SJSA1 (cell line): ENCODE results near the gene ZSCAN20. TPM values are rescaled to one million over a fixed set of nuclear protein-coding genes. Genes with fewer than 3 reads are reported as not detected.

Experiments used
- DNase-seq, 2 experiments: peaks; one replicate each; pipeline ENCODE4 v3.0.0-alpha.2; 2015 to 2020; ENCODE audit warnings: low spot score in 2 of 2, low read depth in 1 of 2
- H3K27ac ChIP-seq: fragments of 250-450 bp; sonication (Bioruptor Pico); 2 replicates; pipeline ENCODE4 v1.5.1; 2020; ENCODE audit warnings: mild to moderate bottlenecking, moderate library complexity
- H3K27me3 ChIP-seq: fragments of 250-450 bp; sonication (Bioruptor Pico); replicated peaks from 2 replicates; pipeline ENCODE4 v1.5.1; 2020; ENCODE audit warnings: mild to moderate bottlenecking, moderate library complexity
- H3K36me3 ChIP-seq: fragments of 250-450 bp; sonication (Bioruptor Pico); 2 replicates; pipeline ENCODE4 v1.5.1; 2020; ENCODE audit warnings: mild to moderate bottlenecking
- H3K4me1 ChIP-seq: fragments of 250-450 bp; sonication (Bioruptor Pico); replicated peaks from 2 replicates; pipeline ENCODE4 v1.6.1; 2021; ENCODE audit warnings: mild to moderate bottlenecking
- H3K4me3 ChIP-seq: fragments of 250-450 bp; sonication (Bioruptor Pico); 2 replicates; pipeline ENCODE4 v1.5.1; 2020; ENCODE audit warnings: mild to moderate bottlenecking
- H3K9me3 ChIP-seq: fragments of 250-450 bp; sonication (Bioruptor Pico); replicated peaks from 2 replicates; pipeline ENCODE4 v1.5.1; 2020; ENCODE audit warnings: mild to moderate bottlenecking
- total RNA-seq: library from RNA; depleted of rRNA; stranded (reverse); fragments of >200 nt; shearing (Covaris generic); gene quantifications from 2 replicates; pipeline ENCODE4 v1.2.3, GENCODE V29; 2014

ZSCAN20 gene
- total RNA-seq, 1 experiment from 2014 or later = 5.3 TPM

DNA sequence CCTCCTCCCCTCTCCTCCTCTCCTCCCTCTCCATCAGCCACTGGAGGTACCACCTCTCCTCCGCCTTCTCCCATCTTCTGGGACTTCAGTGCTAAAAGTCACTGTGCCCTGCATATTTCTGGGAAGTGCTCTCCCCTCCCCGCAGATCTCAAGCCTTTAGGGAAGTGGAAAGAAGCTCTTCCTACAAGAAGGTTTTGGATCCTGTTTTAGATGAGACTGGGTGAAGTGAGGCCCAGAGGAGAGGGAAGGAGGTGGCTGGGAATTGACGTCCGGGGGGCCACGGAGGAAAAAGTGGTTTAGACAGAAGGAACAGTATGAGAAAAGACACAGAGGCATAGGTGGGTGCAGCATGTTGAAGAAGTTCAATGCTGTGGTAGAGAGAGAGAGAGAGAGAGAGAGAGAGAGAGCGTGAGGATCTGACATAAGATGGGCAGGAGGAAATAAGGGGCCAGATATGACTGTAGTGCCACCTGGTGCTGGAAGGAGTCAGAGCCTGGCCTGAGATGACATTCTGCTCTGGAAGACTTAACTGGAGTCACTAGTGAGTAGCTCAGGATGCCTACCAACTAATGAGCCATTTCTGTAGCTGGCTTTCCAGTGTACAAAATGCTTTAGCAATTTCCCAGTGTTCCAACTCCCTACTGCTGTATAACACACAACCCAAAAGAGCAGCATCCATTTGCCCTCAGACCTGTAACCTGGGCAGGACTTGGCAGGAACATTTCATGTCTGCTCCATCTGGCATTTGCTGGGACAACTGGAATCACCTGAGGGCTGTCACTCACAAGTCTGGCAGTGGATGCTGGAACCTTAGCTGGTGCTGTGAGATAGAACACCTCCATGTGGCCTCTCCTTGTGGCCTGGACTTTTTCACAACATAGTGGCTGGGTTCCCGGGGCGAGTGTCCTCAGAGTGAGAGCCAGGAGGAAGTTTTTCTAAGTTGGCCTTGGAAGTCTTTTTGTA lies 16.6 kb upstream of the ZSCAN20 start:
- DNase-seq = peak; percentile 68 to 70
- Histone ChIP-seq H3K36me3 (no peaks in the 10 kb centered on the region), H3K4me1 (peaks cover 31% of the 10 kb centered on the region), H3K27me3 (no peaks in the 10 kb centered on the region), H3K9me3 (no peaks in the 10 kb centered on the region), H3K27ac (no peak overlapping the region), H3K4me3 (no peak overlapping the region)

DNA sequence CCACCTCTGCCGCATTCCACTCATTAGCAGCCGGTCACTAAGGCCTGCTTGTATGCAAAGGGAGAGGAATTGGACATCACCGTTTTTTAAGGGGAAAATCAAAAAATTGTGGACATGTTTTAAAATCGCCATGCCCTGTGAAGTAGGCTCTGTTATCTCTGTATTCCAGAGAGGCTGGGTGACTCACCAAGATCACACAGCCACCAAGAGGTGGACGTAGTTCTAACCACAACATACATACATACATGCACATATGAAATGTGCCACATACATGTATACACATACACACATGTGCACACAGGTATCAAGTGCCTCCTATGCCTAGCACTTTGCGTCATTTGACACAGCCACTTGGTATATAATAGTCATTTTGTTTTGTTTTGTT lies 16.0 kb upstream of the ZSCAN20 start:
- no peaks in the 10 kb centered on the region for H3K36me3 ChIP-seq
- H3K9me3 ChIP-seq = no peaks in the 10 kb centered on the region
- H3K27me3 ChIP-seq = no peaks in the 10 kb centered on the region
- peaks cover 31% of the 10 kb centered on the region for H3K4me1 ChIP-seq
- no peak for DNase-seq
- no peak overlapping the region for H3K4me3 ChIP-seq
- H3K27ac ChIP-seq = no peak overlapping the region

DNA sequence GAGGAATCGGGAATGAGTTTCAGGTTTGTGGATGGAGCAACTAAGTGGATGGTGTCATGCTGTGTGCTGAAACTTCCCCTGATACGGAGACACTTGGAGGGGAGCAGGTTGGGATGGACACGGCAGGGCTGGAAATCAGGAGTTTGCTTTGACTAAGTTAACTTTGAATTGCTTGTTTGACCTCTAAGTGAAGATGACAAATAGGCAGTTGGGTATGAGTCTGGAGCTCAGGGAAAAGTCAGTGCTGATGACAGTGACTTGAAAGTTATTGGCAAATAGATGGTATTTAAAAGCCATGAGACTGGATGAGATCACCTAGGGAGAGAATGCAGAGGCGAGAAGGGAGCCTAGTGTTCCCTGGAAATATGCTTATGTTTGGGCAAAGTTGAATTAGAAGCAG lies 12.8 kb upstream of the ZSCAN20 start:
- H3K27me3 ChIP-seq = no peaks in the 10 kb centered on the region
- DNase-seq = no peak
- no peak overlapping the region for H3K4me3 ChIP-seq
- H3K27ac ChIP-seq = no peak overlapping the region
- H3K9me3 ChIP-seq = no peaks in the 10 kb centered on the region
- H3K4me1 ChIP-seq = peaks cover 25% of the 10 kb centered on the region
- no peaks in the 10 kb centered on the region for H3K36me3 ChIP-seq

DNA sequence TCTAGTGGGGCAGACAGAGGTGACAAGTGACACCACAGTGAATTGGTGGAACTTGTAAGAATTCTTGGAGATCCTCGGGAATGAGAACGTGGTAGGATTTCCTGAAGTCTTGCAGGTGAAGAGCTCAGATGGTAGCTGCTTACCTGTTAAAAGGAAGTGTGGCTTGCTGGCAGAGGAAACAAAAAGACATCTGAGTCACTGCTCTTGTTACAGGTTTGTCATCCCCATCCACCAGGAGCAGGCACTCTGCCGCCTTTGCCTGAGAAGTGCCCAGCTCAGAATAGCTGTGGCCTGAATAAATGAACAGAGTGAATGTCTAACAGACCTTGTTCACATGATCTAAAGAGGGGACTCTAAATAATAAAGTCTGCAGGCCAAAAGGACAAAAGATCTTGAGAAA lies 12.3 kb upstream of the ZSCAN20 start:
- Histone ChIP-seq H3K9me3 (no peaks in the 10 kb centered on the region), H3K27me3 (no peaks in the 10 kb centered on the region), H3K27ac (no peak overlapping the region), H3K4me3 (no peak overlapping the region), H3K36me3 (no peaks in the 10 kb centered on the region), H3K4me1 (peaks cover 21% of the 10 kb centered on the region)
- no peak for DNase-seq

DNA sequence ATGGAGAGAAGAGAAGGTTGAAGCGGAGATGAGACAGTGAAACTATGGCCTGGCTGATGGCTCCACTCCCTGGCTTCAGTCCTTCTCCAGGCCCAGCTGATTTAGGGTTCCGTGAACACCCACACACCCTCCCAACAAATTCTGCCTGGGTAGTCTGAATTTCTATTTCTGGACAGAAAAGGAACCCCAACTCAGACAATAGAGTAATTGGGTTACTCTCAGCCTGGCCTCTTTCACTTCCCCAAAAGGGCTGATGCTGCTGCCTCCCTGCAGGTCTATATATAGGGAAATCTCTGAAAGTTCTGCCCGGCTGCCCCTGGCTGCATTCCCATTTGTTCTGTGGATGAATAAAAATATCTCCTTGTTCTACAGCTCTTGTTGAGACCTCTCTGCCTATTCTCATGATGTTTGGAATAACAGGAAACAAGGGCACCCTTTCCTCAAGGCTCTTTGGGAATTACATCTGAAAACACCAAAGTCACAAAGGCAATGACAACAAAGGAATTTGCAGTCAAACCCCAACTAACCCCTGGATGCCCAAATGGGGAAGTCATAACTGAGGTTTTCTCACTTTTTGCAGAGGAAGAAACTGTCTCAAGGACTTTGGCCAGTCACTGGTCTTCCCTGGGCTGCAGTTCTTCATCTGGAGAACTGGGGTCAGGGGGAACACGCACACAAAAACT lies 11.4 kb upstream of the ZSCAN20 start:
- Histone ChIP-seq H3K36me3 (no peaks in the 10 kb centered on the region), H3K27ac (no peak overlapping the region), H3K4me1 (peaks cover 11% of the 10 kb centered on the region), H3K9me3 (no peaks in the 10 kb centered on the region), H3K4me3 (no peak overlapping the region), H3K27me3 (no peaks in the 10 kb centered on the region)
- DNase-seq = no peak

DNA sequence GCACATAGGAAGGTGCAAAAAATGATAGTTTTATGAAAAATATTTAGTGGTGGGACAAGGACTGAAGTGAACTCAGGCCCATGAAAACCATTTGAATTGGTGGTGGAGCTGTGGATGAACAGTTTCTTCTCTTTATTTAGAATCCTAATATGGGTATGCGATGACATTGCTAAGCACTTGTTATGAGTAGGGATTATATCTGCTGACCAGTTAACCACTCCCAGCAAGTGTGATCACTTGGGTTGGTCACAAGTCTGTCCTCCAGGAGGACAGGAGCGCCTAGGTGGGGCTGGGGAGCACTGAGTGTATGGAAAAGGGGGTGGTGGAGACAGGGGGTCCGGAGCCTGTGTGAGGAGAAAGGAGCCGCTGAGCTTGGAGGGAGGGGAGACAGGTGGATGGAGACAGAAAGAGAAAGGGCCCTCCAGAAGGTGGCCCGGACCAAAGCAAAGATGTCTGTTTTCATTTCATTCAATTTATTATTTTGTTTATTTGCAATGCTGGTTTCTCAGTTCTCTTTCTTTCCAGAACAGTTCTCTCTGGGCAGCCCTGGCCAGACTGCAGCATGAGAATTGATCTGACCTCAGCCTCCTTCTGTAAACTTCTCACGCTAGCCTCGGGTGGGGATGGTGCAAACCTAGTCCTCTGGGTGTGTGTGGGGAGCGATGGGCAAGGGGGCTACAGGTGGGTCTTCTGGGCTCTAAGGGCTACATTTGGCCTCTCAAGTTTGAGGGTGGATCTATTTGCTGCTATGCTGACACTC lies 9.9 kb upstream of the ZSCAN20 start:
- H3K4me3 ChIP-seq = no peak overlapping the region
- no peaks in the 10 kb centered on the region for H3K27me3 ChIP-seq
- peaks cover 10% of the 10 kb centered on the region for H3K4me1 ChIP-seq
- no peaks in the 10 kb centered on the region for H3K36me3 ChIP-seq
- DNase-seq = no peak
- H3K27ac ChIP-seq = no peak overlapping the region
- no peaks in the 10 kb centered on the region for H3K9me3 ChIP-seq

DNA sequence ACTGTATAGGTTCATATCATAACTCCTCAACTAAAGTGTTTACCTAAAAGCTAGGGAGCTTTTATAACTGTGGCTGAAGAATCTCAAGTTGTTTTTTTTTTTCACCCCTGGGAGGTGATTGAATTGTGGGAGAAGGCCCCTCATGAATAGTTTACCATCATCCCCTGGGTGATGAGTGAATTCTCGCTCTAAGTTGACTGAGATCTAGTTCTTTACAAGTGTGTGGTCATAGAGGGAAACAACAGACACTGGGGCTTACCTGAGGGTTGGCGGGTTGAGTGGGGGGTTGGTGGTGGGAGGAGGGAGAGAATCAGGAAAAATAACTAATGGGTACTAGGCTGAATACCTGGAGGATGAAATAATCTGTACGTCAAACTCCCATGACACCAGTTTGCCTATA lies 7.9 kb upstream of the ZSCAN20 start:
- H3K9me3 ChIP-seq = no peaks in the 10 kb centered on the region
- H3K36me3 ChIP-seq = no peaks in the 10 kb centered on the region
- peaks cover 5% of the 10 kb centered on the region; the same call in 1 of the 2 replicates for H3K4me1 ChIP-seq
- no peak for DNase-seq
- H3K27me3 ChIP-seq = no peaks in the 10 kb centered on the region
- H3K27ac ChIP-seq = no peak overlapping the region
- H3K4me3 ChIP-seq = no peak overlapping the region

DNA sequence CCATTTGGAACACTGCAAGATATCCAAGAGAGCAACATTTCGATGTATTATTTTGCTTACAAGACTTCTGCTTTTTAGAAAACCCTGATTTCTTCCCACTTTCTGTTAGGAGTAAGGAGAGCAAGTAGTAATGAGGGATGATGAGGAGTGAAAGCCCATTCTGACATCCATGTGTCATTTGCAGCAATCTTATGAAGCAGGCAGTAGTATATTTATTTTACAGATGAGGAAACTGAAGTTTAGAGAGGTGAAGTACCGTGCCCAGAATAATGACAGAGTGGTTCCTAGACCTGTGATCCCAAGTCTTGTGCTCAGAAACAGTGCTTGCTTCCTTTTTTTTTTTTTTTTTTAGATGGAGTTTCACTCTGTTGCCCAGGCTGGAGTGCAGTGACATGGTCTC lies 7.1 kb upstream of the ZSCAN20 start:
- Histone ChIP-seq H3K36me3 (no peaks in the 10 kb centered on the region), H3K9me3 (no peaks in the 10 kb centered on the region), H3K4me1 (peaks cover 5% of the 10 kb centered on the region; the same call in 1 of the 2 replicates), H3K27me3 (no peaks in the 10 kb centered on the region), H3K4me3 (no peak overlapping the region), H3K27ac (no peak overlapping the region)
- no peak for DNase-seq

DNA sequence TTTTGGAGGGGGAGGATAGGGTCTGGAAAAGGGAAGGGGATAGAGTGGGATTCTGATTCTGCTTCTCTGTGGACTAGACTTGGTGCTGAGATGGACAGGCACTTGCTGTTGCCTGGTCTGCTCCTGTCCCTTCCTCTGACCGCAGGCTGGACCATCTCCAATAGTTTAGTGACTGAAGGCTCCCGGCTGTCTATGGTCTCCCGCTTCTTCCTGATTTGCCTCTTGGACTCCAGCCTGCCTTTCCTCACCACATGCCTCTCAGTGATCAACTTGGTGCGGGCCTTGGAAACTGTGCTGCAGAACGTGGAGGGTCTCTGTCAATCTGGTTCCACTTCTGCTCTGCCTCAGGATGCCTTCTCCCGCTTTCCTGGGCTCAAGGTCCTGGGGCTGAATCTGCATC lies 6.3 kb upstream of the ZSCAN20 start:
- Histone ChIP-seq H3K36me3 (no peaks in the 10 kb centered on the region), H3K27ac (no peak overlapping the region), H3K4me1 (peaks cover 10% of the 10 kb centered on the region), H3K9me3 (no peaks in the 10 kb centered on the region), H3K27me3 (no peaks in the 10 kb centered on the region), H3K4me3 (no peak overlapping the region)
- DNase-seq = no peak

DNA sequence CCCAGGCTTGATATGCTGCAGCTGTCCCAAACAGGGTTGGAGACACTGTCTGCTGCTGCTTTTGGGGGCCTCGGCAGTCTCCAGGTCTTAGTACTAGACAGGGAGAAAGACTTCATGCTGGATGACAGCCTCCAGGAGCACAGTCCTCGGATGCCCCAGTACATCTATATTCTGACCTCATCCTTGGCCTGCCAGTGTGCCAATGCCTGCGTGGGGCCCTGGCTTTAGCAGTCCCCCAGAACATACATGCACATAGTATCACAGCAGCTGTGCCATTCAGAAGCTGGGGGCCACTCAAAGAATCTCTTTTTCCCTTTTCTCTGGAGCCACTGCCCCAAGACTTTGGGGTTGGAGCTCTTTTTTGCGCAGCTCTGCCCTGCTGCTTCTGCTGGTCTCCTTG lies 4.4 kb upstream of the ZSCAN20 start:
- Histone ChIP-seq H3K36me3 (no peaks in the 10 kb centered on the region; the same call in 1 of the 2 replicates), H3K4me1 (peaks cover 17% of the 10 kb centered on the region), H3K27me3 (no peaks in the 10 kb centered on the region), H3K9me3 (no peaks in the 10 kb centered on the region), H3K4me3 (no peak overlapping the region), H3K27ac (no peak overlapping the region)
- no peak for DNase-seq

DNA sequence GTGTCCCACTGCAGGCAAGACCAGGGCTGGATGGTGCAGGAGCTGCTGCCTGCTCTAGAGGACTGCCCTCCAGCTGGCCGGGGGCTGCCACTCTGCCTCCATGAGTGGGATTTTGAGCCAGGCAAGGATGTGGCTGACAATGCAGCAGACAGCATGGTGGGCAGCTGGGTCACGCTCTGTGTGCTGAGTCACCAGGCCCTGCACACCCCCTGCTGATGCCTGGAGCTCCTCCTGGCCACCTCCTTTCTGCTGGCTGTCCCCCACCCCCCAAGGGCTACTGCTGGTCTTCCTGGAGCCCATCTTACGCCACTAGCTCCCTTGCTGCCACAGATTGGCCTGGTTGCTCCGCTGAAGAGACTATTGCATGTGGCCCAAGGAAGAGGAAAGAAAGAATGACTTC lies 3.9 kb upstream of the ZSCAN20 start:
- Histone ChIP-seq H3K36me3 (no peaks in the 10 kb centered on the region; the same call in 1 of the 2 replicates), H3K27ac (no peak overlapping the region), H3K4me1 (peaks cover 21% of the 10 kb centered on the region), H3K27me3 (no peaks in the 10 kb centered on the region), H3K9me3 (no peaks in the 10 kb centered on the region), H3K4me3 (no peak overlapping the region)
- peak in 1 of 2 experiments; percentile 10 for DNase-seq

DNA sequence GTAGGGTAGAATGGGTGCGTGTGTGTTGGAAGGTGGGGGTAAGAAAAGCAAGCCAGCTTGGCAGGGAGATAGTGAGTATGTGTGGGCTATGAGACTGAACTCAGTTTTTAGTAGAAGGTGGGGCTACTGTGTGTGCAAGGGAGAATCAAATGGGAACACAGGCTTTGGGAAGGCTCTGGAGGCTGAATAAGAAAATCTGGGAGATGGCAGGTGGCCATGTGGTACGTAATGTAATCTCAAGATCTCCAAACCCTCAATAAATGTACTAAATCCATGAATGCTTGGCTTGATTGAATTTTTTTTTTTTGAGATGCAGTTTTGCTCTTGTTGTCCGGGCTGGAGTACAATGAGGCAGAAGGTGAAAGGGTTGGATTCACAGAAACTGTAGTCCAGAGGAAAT lies 3.5 kb upstream of the ZSCAN20 start:
- Histone ChIP-seq H3K4me3 (no peak overlapping the region), H3K4me1 (peaks cover 21% of the 10 kb centered on the region), H3K27ac (no peak overlapping the region), H3K9me3 (no peaks in the 10 kb centered on the region), H3K36me3 (no peaks in the 10 kb centered on the region; the same call in 1 of the 2 replicates), H3K27me3 (no peaks in the 10 kb centered on the region)
- DNase-seq = no peak

DNA sequence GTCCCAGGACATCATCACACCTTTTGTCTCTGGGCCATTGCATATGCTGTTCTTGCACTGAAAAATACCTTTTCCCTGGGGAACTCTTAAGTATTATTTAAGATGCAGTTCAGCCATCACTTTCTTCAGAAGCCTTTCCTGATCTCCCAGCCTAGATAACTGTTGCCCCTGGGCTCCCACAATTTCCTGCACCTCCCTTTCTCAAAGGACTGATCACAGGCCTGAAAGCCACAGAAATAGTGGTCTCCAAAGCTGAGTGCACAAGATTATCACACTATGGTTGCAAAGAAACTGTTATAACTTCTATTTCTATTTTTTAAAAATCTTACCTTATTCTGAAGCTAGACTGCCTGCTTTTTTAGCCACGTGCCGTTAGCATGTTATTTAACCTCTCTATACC lies 2.8 kb upstream of the ZSCAN20 start:
- no peak for DNase-seq
- Histone ChIP-seq H3K27ac (no peak overlapping the region), H3K4me1 (peaks cover 21% of the 10 kb centered on the region), H3K36me3 (no peaks in the 10 kb centered on the region; the same call in 1 of the 2 replicates), H3K4me3 (no peak overlapping the region), H3K9me3 (no peaks in the 10 kb centered on the region), H3K27me3 (no peaks in the 10 kb centered on the region)
